Calu3 (cell line): Measurements from ENCODE around the gene PLEKHM1. TPM values are rescaled to one million over a fixed set of nuclear protein-coding genes. Genes with fewer than 3 reads are reported as not detected.
A peak's percentile ranks its signal among the peaks of the same experiment; 100 is the strongest.

Experiments
- BruUV-seq: library from RNA; stranded (reverse); fragments of 400-500 nt; replicated peaks from 2 replicates; lab custom pipeline; 2021; lab: Mats Ljungman, UMichigan
- CTCF ChIA-PET: fragments of 300-600 bp; sonication (Branson Sonifier 250); formaldehyde crosslinking; loops from one replicate; lab custom pipeline; 2022; ENCODE audit warnings: antibody characterized with exemption; lab: Charles Lee
- DNase-seq: peaks from one replicate; pipeline ENCODE4 v3.0.0; 2022
- H3K27ac Mint-ChIP-seq: one replicate; pipeline ENCODE4 v1.8.0; 2022; ENCODE audit warnings: mixed read lengths; ENCODE audit not compliant: unreplicated experiment
- H3K27me3 Mint-ChIP-seq: one replicate; pipeline ENCODE4 v1.8.0; 2022; ENCODE audit warnings: mixed read lengths; ENCODE audit not compliant: unreplicated experiment
- H3K36me3 Mint-ChIP-seq: one replicate; pipeline ENCODE4 v1.8.0; 2022; ENCODE audit warnings: mild to moderate bottlenecking, moderate library complexity, mixed read lengths; ENCODE audit not compliant: insufficient read depth, unreplicated experiment
- H3K4me1 Mint-ChIP-seq: one replicate; pipeline ENCODE4 v1.8.0; 2022; ENCODE audit warnings: mild to moderate bottlenecking, low read depth, mixed read lengths; ENCODE audit not compliant: unreplicated experiment
- H3K4me3 Mint-ChIP-seq: one replicate; pipeline ENCODE4 v1.8.0; 2022; ENCODE audit warnings: mild to moderate bottlenecking, low read depth, moderate library complexity, mixed read lengths; ENCODE audit not compliant: unreplicated experiment
- H3K9me3 Mint-ChIP-seq: one replicate; pipeline ENCODE4 v1.8.0; 2022; ENCODE audit warnings: low read depth, mixed read lengths; ENCODE audit not compliant: unreplicated experiment
- intact Hi-C: fragments of 100-400 bp; cut with micrococcal nuclease; formaldehyde crosslinking; loops from one replicate; pipeline ENCODE4 v1.10.0; 2022; ENCODE audit not compliant: unreplicated experiment
- total RNA-seq: library from RNA; stranded (reverse); gene quantifications from 2 replicates; pipeline ENCODE4 v1.2.3, GENCODE V29; 2022
- TF ChIP-seq, protein P1 (sequence below): fragments of 200-600 bp; IDR thresholded peaks from one replicate; pipeline ENCODE4 v1.8.0; 2022; ENCODE audit warnings: antibody characterized with exemption; ENCODE audit not compliant: unreplicated experiment

PLEKHM1 gene
- total RNA-seq, 1 experiment from 2014 or later = 82.4 TPM

DNA sequence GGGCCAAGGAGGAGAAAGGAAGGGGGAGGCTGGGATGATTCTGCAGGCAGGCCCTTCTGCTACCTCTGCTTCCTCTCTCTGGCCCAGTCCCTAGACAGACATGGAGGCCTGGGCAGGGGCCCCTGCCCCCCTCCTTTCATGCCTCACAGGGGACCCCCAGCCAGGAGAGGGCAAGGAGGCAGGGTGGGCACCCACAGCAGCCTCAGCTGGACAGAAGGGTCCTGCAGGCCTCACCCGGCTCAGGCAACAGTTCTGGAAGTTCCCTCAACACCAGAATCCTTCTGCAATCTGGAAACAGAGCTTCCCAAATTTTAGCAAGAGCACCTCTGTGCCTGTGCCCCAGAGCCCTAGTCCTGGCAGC lies 66.6 kb downstream of the PLEKHM1 start:
- Mint-ChIP-seq H3K9me3 (no peaks in the 10 kb centered on the region), H3K27ac (peak overlapping the region; percentile 92), H3K4me1 (peaks cover 90% of the 10 kb centered on the region), H3K4me3 (peak overlapping the region; percentile 72), H3K27me3 (no peaks in the 10 kb centered on the region), H3K36me3 (peaks cover 76% of the 10 kb centered on the region)
- intact Hi-C loops = no loop called here
- BruUV-seq = no TSS peak
- DNase-seq = no peak
- CTCF ChIA-PET = interaction anchor here (1.0 to 3.3 kb wide), 2 partner anchors 17 to 30 kb away, joined by 3 to 44 read pairs; no protein-coding TSS in a partner anchor
- TF ChIP-seq, protein P1, sequence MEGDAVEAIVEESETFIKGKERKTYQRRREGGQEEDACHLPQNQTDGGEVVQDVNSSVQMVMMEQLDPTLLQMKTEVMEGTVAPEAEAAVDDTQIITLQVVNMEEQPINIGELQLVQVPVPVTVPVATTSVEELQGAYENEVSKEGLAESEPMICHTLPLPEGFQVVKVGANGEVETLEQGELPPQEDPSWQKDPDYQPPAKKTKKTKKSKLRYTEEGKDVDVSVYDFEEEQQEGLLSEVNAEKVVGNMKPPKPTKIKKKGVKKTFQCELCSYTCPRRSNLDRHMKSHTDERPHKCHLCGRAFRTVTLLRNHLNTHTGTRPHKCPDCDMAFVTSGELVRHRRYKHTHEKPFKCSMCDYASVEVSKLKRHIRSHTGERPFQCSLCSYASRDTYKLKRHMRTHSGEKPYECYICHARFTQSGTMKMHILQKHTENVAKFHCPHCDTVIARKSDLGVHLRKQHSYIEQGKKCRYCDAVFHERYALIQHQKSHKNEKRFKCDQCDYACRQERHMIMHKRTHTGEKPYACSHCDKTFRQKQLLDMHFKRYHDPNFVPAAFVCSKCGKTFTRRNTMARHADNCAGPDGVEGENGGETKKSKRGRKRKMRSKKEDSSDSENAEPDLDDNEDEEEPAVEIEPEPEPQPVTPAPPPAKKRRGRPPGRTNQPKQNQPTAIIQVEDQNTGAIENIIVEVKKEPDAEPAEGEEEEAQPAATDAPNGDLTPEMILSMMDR = no peak

DNA sequence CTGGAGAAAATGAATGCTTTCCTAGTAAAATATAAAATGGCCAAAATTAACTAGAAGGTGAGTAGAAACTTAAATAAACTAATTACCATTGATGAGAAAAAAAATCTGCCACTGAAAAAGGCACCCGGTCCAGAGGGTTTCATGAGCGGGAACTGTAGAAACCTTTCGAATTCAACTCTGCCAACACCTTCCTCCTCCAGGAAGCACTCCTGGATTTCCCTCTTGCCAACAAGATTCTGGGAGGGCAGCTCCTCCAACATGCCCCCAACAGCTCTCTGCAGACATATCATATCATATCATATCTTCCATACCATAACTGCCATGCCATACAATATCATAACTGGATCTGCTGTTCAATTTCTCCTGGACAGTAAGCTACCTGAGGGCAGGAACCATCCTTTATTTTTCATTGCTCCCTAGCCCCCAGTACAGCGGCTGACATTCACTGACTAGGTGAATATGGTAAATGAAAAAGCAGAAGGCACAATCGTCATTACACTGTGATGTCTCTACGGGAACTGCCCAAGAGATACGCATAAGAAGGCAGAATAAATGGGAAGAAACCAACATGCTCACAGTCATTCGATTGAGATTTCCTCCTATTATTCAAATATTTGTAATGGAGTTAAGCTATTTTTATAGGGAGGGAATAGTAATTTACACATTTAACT lies 67.1 kb downstream of the PLEKHM1 start:
- CTCF ChIA-PET = interaction anchor here (0.6 to 3.3 kb wide), 3 partner anchors 17 to 145 kb away, joined by 3 to 44 read pairs (median 3); no protein-coding TSS in a partner anchor

DNA sequence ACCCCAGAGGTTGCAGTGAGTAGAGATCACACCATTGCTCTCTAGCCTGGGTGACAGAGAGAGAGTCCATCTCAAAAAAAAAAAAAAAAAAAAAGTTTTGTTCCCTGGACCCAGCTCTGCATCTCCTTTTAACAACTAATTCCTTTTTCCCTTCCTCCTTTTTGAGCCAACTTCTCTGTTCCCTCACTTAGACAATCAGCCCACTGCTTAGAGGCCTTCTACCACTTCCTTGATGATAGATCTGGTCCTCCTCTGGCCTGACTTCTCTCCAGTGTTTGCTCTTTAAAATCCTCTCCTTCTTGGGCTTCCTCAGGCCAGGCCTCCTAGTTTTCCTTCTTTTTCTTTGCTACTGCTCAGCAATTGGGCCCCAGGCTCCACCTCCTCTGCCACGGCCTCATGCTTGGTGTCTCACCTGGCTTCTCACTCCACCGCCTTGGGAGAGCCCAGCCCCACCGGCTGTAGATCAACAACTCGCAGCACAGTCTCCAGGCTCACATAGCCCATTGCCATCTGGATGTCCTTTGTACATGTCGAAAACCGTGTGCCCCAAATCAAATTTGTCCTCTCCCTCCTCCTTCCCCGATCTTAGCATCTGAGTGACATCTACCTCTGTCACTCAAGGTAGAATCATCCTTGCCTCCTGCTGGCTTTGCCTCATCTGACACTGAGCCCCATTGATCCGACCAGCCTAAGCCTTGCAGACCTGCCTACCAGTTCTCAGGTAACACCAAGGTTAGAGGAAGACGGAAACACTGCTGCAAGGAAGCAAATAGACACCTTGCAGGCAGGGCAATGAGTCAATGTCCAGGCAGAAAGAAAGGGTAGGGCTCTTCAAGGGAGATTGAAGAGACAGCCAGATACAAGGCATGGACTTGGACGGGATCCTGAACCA lies 75.3 kb downstream of the PLEKHM1 start:
- Mint-ChIP-seq H3K4me1 (peaks cover 67% of the 10 kb centered on the region), H3K9me3 (no peaks in the 10 kb centered on the region), H3K4me3 (peak overlapping the region; percentile 21), H3K27ac (peak overlapping the region; percentile 60), H3K27me3 (no peaks in the 10 kb centered on the region), H3K36me3 (peaks cover 53% of the 10 kb centered on the region)
- peak; percentile 46 for DNase-seq
- intact Hi-C loops = no loop called here
- TF ChIP-seq, protein P1 = no peak
- CTCF ChIA-PET = interaction anchor here (0.5 to 1.4 kb wide), 3 partner anchors 180 to 789 kb away, joined by 3 to 4 read pairs (median 3); no protein-coding TSS in a partner anchor
- BruUV-seq = no TSS peak

More for the DNA sequence above, 67.1 kb downstream of the PLEKHM1 start:
- TSS peak; percentile 14 for BruUV-seq
- intact Hi-C loops = no loop called here
- TF ChIP-seq, protein P1 = no peak
- peak overlapping the region; percentile 72 for H3K4me3 Mint-ChIP-seq
- no peaks in the 10 kb centered on the region for H3K27me3 Mint-ChIP-seq
- peaks cover 73% of the 10 kb centered on the region for H3K36me3 Mint-ChIP-seq
- DNase-seq = no peak
- H3K9me3 Mint-ChIP-seq = no peaks in the 10 kb centered on the region
- peak overlapping the region; percentile 92 for H3K27ac Mint-ChIP-seq
- H3K4me1 Mint-ChIP-seq = peaks cover 90% of the 10 kb centered on the region

DNA sequence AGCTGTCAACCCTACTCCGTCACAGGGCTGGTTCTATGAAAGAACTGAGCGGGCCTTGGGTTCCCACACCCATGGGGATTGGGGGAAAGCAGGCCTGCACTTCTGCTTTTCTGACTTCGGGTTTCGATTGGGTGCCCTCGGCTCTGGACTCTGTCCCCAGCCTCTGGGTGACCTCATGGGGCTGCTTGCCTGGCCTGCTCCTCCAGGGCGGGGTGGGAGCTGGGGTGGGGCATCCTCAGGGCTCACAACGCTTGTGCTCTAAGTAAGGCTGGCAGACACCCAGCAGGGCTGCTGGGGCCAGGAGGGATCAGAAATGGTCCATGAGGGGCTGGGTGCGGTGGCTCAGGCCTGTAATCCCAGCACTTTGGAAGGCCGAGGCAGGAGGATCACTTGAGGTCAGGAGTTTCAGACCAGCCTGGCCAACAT lies 77.0 kb downstream of the PLEKHM1 start:
- TF ChIP-seq, protein P1 = no peak
- Mint-ChIP-seq H3K9me3 (no peaks in the 10 kb centered on the region), H3K27me3 (no peaks in the 10 kb centered on the region), H3K4me3 (peak overlapping the region; percentile 16), H3K4me1 (peaks cover 66% of the 10 kb centered on the region), H3K27ac (no peak overlapping the region), H3K36me3 (peaks cover 49% of the 10 kb centered on the region)
- peak; percentile 47 for DNase-seq
- CTCF ChIA-PET = interaction anchor here (0.6 to 2.3 kb wide), 4 partner anchors 12 to 278 kb away, joined by 3 to 12 read pairs (median 4); partner anchors contain the start of gene ACBD4
- no TSS peak for BruUV-seq
- intact Hi-C loops = no loop called here
